GM23248 (cell line): Measurements from ENCODE around the gene ALDH16A1. TPM values are rescaled to one million over a fixed set of nuclear protein-coding genes. Genes with fewer than 3 reads are reported as not detected.
A peak's percentile ranks its signal among the peaks of the same experiment; 100 is the strongest.

Experiments
- DNase-seq: peaks from one replicate; pipeline ENCODE4 v3.0.0-alpha.2; 2015
- H2AFZ ChIP-seq: fragments of 200-600 bp; sonication (generic); 2 replicates; pipeline ENCODE4 v1.6.1; 2016; ENCODE audit warnings: antibody characterized with exemption
- H3F3A ChIP-seq: fragments of 200-600 bp; sonication (generic); 2 replicates; pipeline ENCODE4 v1.6.1; 2016; ENCODE audit warnings: mild to moderate bottlenecking, antibody characterized with exemption, mixed run types; ENCODE audit not compliant: insufficient read depth
- H3K27ac ChIP-seq: fragments of 200-600 bp; sonication (generic); 2 replicates; pipeline ENCODE4 v1.5.1; 2016; ENCODE audit warnings: mild to moderate bottlenecking
- H3K27me3 ChIP-seq: fragments of 200-600 bp; sonication (generic); replicated peaks from 2 replicates; pipeline ENCODE4 v1.6.1; 2016; ENCODE audit warnings: mild to moderate bottlenecking; ENCODE audit not compliant: insufficient read depth
- H3K36me3 ChIP-seq: fragments of 200-600 bp; sonication (generic); 2 replicates; pipeline ENCODE4 v1.6.1; 2016; ENCODE audit warnings: low read depth, mild to moderate bottlenecking
- H3K4me1 ChIP-seq: fragments of 200-600 bp; sonication (generic); 2 replicates; pipeline ENCODE4 v1.6.1; 2016; ENCODE audit warnings: mild to moderate bottlenecking; ENCODE audit not compliant: insufficient read depth
- H3K4me2 ChIP-seq: fragments of 200-600 bp; sonication (generic); one replicate; pipeline ENCODE4 v1.6.1; 2016; ENCODE audit warnings: mild to moderate bottlenecking; ENCODE audit not compliant: unreplicated experiment
- H3K4me3 ChIP-seq: fragments of 200-600 bp; sonication (generic); 2 replicates; pipeline ENCODE4 v1.5.1; 2016; ENCODE audit warnings: mild to moderate bottlenecking
- H3K79me2 ChIP-seq: fragments of 200-600 bp; sonication (generic); 2 replicates; pipeline ENCODE4 v1.6.1; 2016; ENCODE audit warnings: mild to moderate bottlenecking; ENCODE audit not compliant: insufficient read depth
- H3K9ac ChIP-seq: fragments of 200-600 bp; sonication (generic); 2 replicates; pipeline ENCODE4 v1.6.1; 2016; ENCODE audit warnings: mild to moderate bottlenecking
- H3K9me2 ChIP-seq: fragments of 200-600 bp; sonication (generic); 2 replicates; pipeline ENCODE4 v1.6.1; 2016; ENCODE audit warnings: mixed run types, mild to moderate bottlenecking, moderate library complexity; ENCODE audit not compliant: insufficient read depth
- H3K9me3 ChIP-seq: fragments of 200-600 bp; sonication (generic); one replicate; pipeline ENCODE4 v1.6.1; 2017; ENCODE audit warnings: low read depth
- H4K20me1 ChIP-seq: fragments of 200-600 bp; sonication (generic); 2 replicates; pipeline ENCODE4 v1.6.0; 2016; ENCODE audit not compliant: insufficient read depth
- EZH2 ChIP-seq: fragments of 200-600 bp; sonication (generic); IDR thresholded peaks from 2 replicates; pipeline ENCODE4 v1.6.1; 2018; ENCODE audit warnings: antibody characterized with exemption, mild to moderate bottlenecking; ENCODE audit not compliant: insufficient read depth, poor library complexity, severe bottlenecking
- EZH2phosphoT487 ChIP-seq: fragments of 200-600 bp; sonication (generic); IDR thresholded peaks from 2 replicates; pipeline ENCODE4 v1.6.1; 2018; ENCODE audit warnings: antibody characterized with exemption, moderate library complexity, mild to moderate bottlenecking, low read depth; ENCODE audit not compliant: insufficient read depth
- WGBS, 2 experiments: methylation state at CpG; one replicate each; pipeline ENCODE4 v1.1.6; 2015 to 2017; ENCODE audit warnings: low lambda C conversion rate in 2 of 2, low coverage in 1 of 2; ENCODE audit errors: missing lambda C conversion rate in 2 of 2; 5-methylcytosine and 5-hydroxymethylcytosine counted together
- in situ Hi-C: fragments of 300-500 bp; cut with MboI; formaldehyde crosslinking; loops from 2 replicates; pipeline ENCODE4 v1.15.0; 2020
- microRNA counts: library from miRNA; unstranded; fragments of <30 nt; microRNA quantifications from one replicate; lab custom pipeline; 2016
- microRNA-seq: library from miRNA; unstranded; fragments of <30 nt; microRNA quantifications from one replicate; pipeline ENCODE4, GENCODE V29; 2016; ENCODE audit warnings: borderline number of aligned reads
- polyA plus RNA-seq: library from polyadenylated mRNA; unstranded; fragments of >200 nt; fragmentation: Nextera tagmentation; extraction: Ambion mirVana; gene quantifications from 2 replicates; pipeline ENCODE4 v1.2.1, GENCODE V29; 2016
- small RNA-seq: library from RNA; depleted of rRNA; stranded (forward); fragments of <200 nt; gene quantifications from one replicate; pipeline ENCODE3, GENCODE V24; 2014; ENCODE audit warnings: low read depth, low replicate concordance
- total RNA-seq: library from RNA; depleted of rRNA; stranded (reverse); fragments of >200 nt; shearing (Covaris generic); gene quantifications from 2 replicates; pipeline ENCODE4 v1.2.3, GENCODE V29; 2014; rRNA removed

Gene ALDH16A1
- total and polyA plus RNA-seq, 2 experiments from 2014 or later, result 9.4 to 30.4 TPM

GRCh38 chr19:49513746-49514118 is 60.7 kb downstream of the ALDH16A1 start:
- peaks cover 10% of the 10 kb centered on the region; the same call in 1 of the 2 replicates for H3F3A ChIP-seq
- H3K27me3 ChIP-seq, result no peaks in the 10 kb centered on the region
- 53 to 56% methylated on average over 11 to 12 of the region's 12 CpGs for WGBS, 2 experiments
- H3K4me3 ChIP-seq, result no peak overlapping the region
- H3K27ac ChIP-seq, result no peak overlapping the region
- DNase-seq, result no peak
- H3K9me2 ChIP-seq, result no peaks in the 10 kb centered on the region
- H3K36me3 ChIP-seq, result no peaks in the 10 kb centered on the region
- no peaks in the 10 kb centered on the region for H3K79me2 ChIP-seq
- peaks cover 8% of the 10 kb centered on the region for H3K4me1 ChIP-seq
- no peak for TF ChIP-seq EZH2
- no peak overlapping the region for H2AFZ ChIP-seq
- no peaks in the 10 kb centered on the region for H3K9me3 ChIP-seq
- peak overlapping the region; percentile 87 for H3K4me2 ChIP-seq
- no peaks in the 10 kb centered on the region for H4K20me1 ChIP-seq
- in situ Hi-C loops, result no loop called here
- H3K9ac ChIP-seq, result peak overlapping the region; percentile 83

DNA sequence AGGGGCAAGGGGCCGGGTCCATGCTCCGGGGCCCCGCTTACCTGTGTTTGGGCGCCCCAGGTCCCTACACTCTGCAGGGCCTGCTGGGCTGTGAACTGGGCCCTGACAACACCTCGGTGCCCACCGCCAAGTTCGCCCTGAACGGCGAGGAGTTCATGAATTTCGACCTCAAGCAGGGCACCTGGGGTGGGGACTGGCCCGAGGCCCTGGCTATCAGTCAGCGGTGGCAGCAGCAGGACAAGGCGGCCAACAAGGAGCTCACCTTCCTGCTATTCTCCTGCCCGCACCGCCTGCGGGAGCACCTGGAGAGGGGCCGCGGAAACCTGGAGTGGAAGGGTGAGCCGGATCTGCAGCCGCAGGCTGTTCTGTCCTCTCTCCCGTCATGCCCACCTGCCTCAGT is 61.1 kb downstream of the ALDH16A1 start:
- Histone ChIP-seq H3K9me3 (no peaks in the 10 kb centered on the region), H3K4me2 (no peak overlapping the region), H4K20me1 (no peaks in the 10 kb centered on the region), H3K4me1 (peaks cover 8% of the 10 kb centered on the region), H3K27me3 (no peaks in the 10 kb centered on the region), H2AFZ (no peak overlapping the region), H3K27ac (no peak overlapping the region), H3F3A (peaks cover 13% of the 10 kb centered on the region), H3K79me2 (no peaks in the 10 kb centered on the region), H3K4me3 (no peak overlapping the region), H3K9ac (no peak overlapping the region), H3K36me3 (no peaks in the 10 kb centered on the region), H3K9me2 (no peaks in the 10 kb centered on the region)
- in situ Hi-C loops, result no loop called here
- no peak for TF ChIP-seq EZH2phosphoT487
- no peak for TF ChIP-seq EZH2
- DNase-seq, result no peak
- WGBS, 2 experiments, result 86 to 91% methylated on average over 15 to 20 of the region's 21 CpGs

GRCh38 chr19:49515767-49516166 is 62.7 kb downstream of the ALDH16A1 start:
- H3K9me2 ChIP-seq, result no peaks in the 10 kb centered on the region
- 77 to 85% methylated on average over 4 of the region's 4 CpGs for WGBS, 2 experiments
- H3K4me3 ChIP-seq, result no peak overlapping the region
- no peaks in the 10 kb centered on the region for H3K9me3 ChIP-seq
- DNase-seq, result no peak
- no peak for TF ChIP-seq EZH2phosphoT487
- TF ChIP-seq EZH2, result no peak
- no peak overlapping the region for H3K9ac ChIP-seq
- H3K4me2 ChIP-seq, result no peak overlapping the region
- in situ Hi-C loops, result no loop called here
- no peak overlapping the region for H2AFZ ChIP-seq
- H3F3A ChIP-seq, result peaks cover 15% of the 10 kb centered on the region
- H3K27ac ChIP-seq, result no peak overlapping the region
- no peaks in the 10 kb centered on the region for H3K79me2 ChIP-seq
- H4K20me1 ChIP-seq, result no peaks in the 10 kb centered on the region
- peaks cover 8% of the 10 kb centered on the region for H3K4me1 ChIP-seq
- no peaks in the 10 kb centered on the region for H3K27me3 ChIP-seq
- H3K36me3 ChIP-seq, result no peaks in the 10 kb centered on the region

DNA sequence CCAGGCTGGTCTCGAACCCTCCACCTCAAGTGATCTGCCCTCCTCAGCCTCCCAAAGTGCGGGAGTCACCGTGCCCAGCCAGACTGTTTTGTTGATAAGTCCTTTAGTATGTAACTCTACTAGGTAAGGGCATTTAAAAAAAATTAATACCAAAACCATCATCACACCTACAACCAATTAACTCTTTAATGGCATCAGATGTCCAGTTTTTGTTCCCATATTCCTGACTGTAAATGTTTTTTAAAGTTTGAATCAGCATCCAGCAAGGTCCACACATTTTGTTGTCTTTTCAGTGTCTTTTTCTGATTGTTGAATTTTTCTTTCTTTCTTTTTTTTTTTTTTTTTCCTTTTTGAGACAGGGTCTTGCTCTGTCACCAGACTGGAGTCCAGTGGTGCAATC is 65.0 kb downstream of the ALDH16A1 start:
- Histone ChIP-seq H2AFZ (no peak overlapping the region), H3F3A (peaks cover 4% of the 10 kb centered on the region; the same call in 1 of the 2 replicates), H4K20me1 (no peaks in the 10 kb centered on the region), H3K9ac (no peak overlapping the region), H3K27ac (no peak overlapping the region), H3K9me3 (no peaks in the 10 kb centered on the region), H3K4me1 (no peaks in the 10 kb centered on the region), H3K79me2 (no peaks in the 10 kb centered on the region), H3K36me3 (no peaks in the 10 kb centered on the region), H3K27me3 (no peaks in the 10 kb centered on the region), H3K4me3 (no peak overlapping the region), H3K9me2 (no peaks in the 10 kb centered on the region), H3K4me2 (no peak overlapping the region)
- DNase-seq, result no peak
- TF ChIP-seq EZH2, result no peak
- TF ChIP-seq EZH2phosphoT487, result no peak
- in situ Hi-C loops, result no loop called here
- 79 to 85% methylated on average over 3 of the region's 3 CpGs for WGBS, 2 experiments

MicroRNAs encoded within 50 kb of the gene (microRNA counts, 767-probe panel; counts per million panel counts)
- microRNA hsa-miR-150-5p (lab: Ali Mortazavi, UCI), result 447 counts per million, percentile 86 among the panel's probes with 10 or more counts

Small RNAs within 50 kb of the gene (microRNA-seq; reads per million reads assigned to microRNA genes)
- gene MIR150, result not detected

Small RNAs within 50 kb of the gene (small RNA-seq; reads per million reads assigned to genes)
- gene COX6CP7 (not detected), gene MIR150 (not detected), gene SNORD32A (not detected), gene SNORD33 (not detected), gene SNORD34 (not detected), gene SNORD35A (not detected), gene SNORD35B (not detected)

Other genes starting within 250 kb of the ALDH16A1 start
- gene SLC6A16, start 128.0 kb upstream of the ALDH16A1 start, total RNA-seq, result 0.51 TPM in 1 of 2 replicates, not detected in the other
- gene SLC6A16, start 128.0 kb upstream of the ALDH16A1 start, polyA plus RNA-seq, result 0.40 TPM in 1 of 2 replicates, not detected in the other
- gene CD37, start 117.8 kb upstream of the ALDH16A1 start, total RNA-seq, result not detected in 2 replicates
- gene CD37, start 117.8 kb upstream of the ALDH16A1 start, polyA plus RNA-seq, result 1.8 and 2.4 TPM in 2 replicates
- gene TEAD2, start 90.8 kb upstream of the ALDH16A1 start, total RNA-seq, result 13.9 and 18.7 TPM in 2 replicates
- gene TEAD2, start 90.8 kb upstream of the ALDH16A1 start, polyA plus RNA-seq, result 7.1 and 7.8 TPM in 2 replicates
- gene DKKL1, start 89.3 kb upstream of the ALDH16A1 start, total RNA-seq, result 0.63 TPM in 1 of 2 replicates, not detected in the other
- gene DKKL1, start 89.3 kb upstream of the ALDH16A1 start, polyA plus RNA-seq, result 0.30 TPM in 1 of 2 replicates, not detected in the other
- not detected in 2 replicates for gene KASH5, start 65.0 kb upstream of the ALDH16A1 start, total RNA-seq
- gene KASH5, start 65.0 kb upstream of the ALDH16A1 start, polyA plus RNA-seq, result not detected in 2 replicates
- gene PTH2, start 29.8 kb upstream of the ALDH16A1 start, total RNA-seq, result not detected in 2 replicates
- gene PTH2, start 29.8 kb upstream of the ALDH16A1 start, polyA plus RNA-seq, result not detected in 2 replicates
- gene GFY, start 27.8 kb upstream of the ALDH16A1 start, total RNA-seq, result not detected in 2 replicates
- not detected in 2 replicates for gene GFY, start 27.8 kb upstream of the ALDH16A1 start, polyA plus RNA-seq
- not detected in 2 replicates for gene SLC17A7, start 11.7 kb upstream of the ALDH16A1 start, total RNA-seq
- gene SLC17A7, start 11.7 kb upstream of the ALDH16A1 start, polyA plus RNA-seq, result not detected in 2 replicates
- gene PIH1D1, start 1.4 kb upstream of the ALDH16A1 start, total RNA-seq, result 68.0 and 90.2 TPM in 2 replicates
- 73.5 and 79.9 TPM in 2 replicates for gene PIH1D1, start 1.4 kb upstream of the ALDH16A1 start, polyA plus RNA-seq
- gene FLT3LG, start 21.0 kb downstream of the ALDH16A1 start, total RNA-seq, result 1.3 and 1.6 TPM in 2 replicates
- 4.6 and 5.7 TPM in 2 replicates for gene FLT3LG, start 21.0 kb downstream of the ALDH16A1 start, polyA plus RNA-seq
- 1,590 and 2,272 TPM in 2 replicates for gene RPL13A, start 34.4 kb downstream of the ALDH16A1 start, total RNA-seq
- 893 and 894 TPM in 2 replicates for gene RPL13A, start 34.4 kb downstream of the ALDH16A1 start, polyA plus RNA-seq
- gene RPS11, start 43.2 kb downstream of the ALDH16A1 start, total RNA-seq, result 1,666 and 2,372 TPM in 2 replicates
- gene RPS11, start 43.2 kb downstream of the ALDH16A1 start, polyA plus RNA-seq, result 813 and 832 TPM in 2 replicates
- 65.4 and 75.3 TPM in 2 replicates for gene FCGRT, start 59.4 kb downstream of the ALDH16A1 start, total RNA-seq
- 89.9 and 98.4 TPM in 2 replicates for gene FCGRT, start 59.4 kb downstream of the ALDH16A1 start, polyA plus RNA-seq
- 570 and 656 TPM in 2 replicates for gene RCN3, start 74.8 kb downstream of the ALDH16A1 start, total RNA-seq
- gene RCN3, start 74.8 kb downstream of the ALDH16A1 start, polyA plus RNA-seq, result 779 and 813 TPM in 2 replicates
- gene NOSIP, start 127.3 kb downstream of the ALDH16A1 start, total RNA-seq, result 46.0 and 53.2 TPM in 2 replicates
- gene NOSIP, start 127.3 kb downstream of the ALDH16A1 start, polyA plus RNA-seq, result 78.7 and 84.3 TPM in 2 replicates
- not detected in 2 replicates for gene PRRG2, start 128.1 kb downstream of the ALDH16A1 start, total RNA-seq
- gene PRRG2, start 128.1 kb downstream of the ALDH16A1 start, polyA plus RNA-seq, result 0.13 and 0.18 TPM in 2 replicates
- 2.7 and 2.9 TPM in 2 replicates for gene PRR12, start 138.0 kb downstream of the ALDH16A1 start, total RNA-seq
- 0.85 and 0.86 TPM in 2 replicates for gene PRR12, start 138.0 kb downstream of the ALDH16A1 start, polyA plus RNA-seq
- 61.0 and 116 TPM in 2 replicates for gene RRAS, start 186.9 kb downstream of the ALDH16A1 start, total RNA-seq
- 337 and 347 TPM in 2 replicates for gene RRAS, start 186.9 kb downstream of the ALDH16A1 start, polyA plus RNA-seq
- gene SCAF1, start 189.0 kb downstream of the ALDH16A1 start, total RNA-seq, result 18.6 and 28.7 TPM in 2 replicates
- gene SCAF1, start 189.0 kb downstream of the ALDH16A1 start, polyA plus RNA-seq, result 8.4 and 8.5 TPM in 2 replicates
- 50.0 and 55.6 TPM in 2 replicates for gene IRF3, start 212.6 kb downstream of the ALDH16A1 start, total RNA-seq
- 28.6 and 28.8 TPM in 2 replicates for gene IRF3, start 212.6 kb downstream of the ALDH16A1 start, polyA plus RNA-seq
- 4.3 and 9.5 TPM in 2 replicates for gene BCL2L12, start 212.7 kb downstream of the ALDH16A1 start, total RNA-seq
- gene BCL2L12, start 212.7 kb downstream of the ALDH16A1 start, polyA plus RNA-seq, result 16.6 and 16.7 TPM in 2 replicates
- 192 and 225 TPM in 2 replicates for gene PRMT1, start 224.0 kb downstream of the ALDH16A1 start, total RNA-seq
- gene PRMT1, start 224.0 kb downstream of the ALDH16A1 start, polyA plus RNA-seq, result 164 and 173 TPM in 2 replicates
- gene ADM5, start 236.4 kb downstream of the ALDH16A1 start, total RNA-seq, result 0.25 TPM in 1 of 2 replicates, not detected in the other
- 0.10 TPM in 1 of 2 replicates, not detected in the other for gene ADM5, start 236.4 kb downstream of the ALDH16A1 start, polyA plus RNA-seq
- 11.7 and 16.6 TPM in 2 replicates for gene CPT1C, start 237.9 kb downstream of the ALDH16A1 start, total RNA-seq
- 14.3 and 16.8 TPM in 2 replicates for gene CPT1C, start 237.9 kb downstream of the ALDH16A1 start, polyA plus RNA-seq